Activated T-cell treated with anti-CD3 and anti-CD28 coated beads, Interleukin-2, amount 50 U/mL, for 1 hour (primary cell): Measurements from ENCODE around the gene HLA-DQB1.

Source experiments
- DNase-seq: peaks from one replicate; pipeline ENCODE4 v3.0.0-alpha.2; 2020

The HLA-DQB1 gene

GRCh38 chr6:32623693-32624092, 42.8 kb downstream of the HLA-DQB1 start:
- no peak for DNase-seq

- DNase-seq: peak; percentile 45
These were observed 43.7 kb downstream of the HLA-DQB1 start for GRCh38 chr6:32622545-32623401.

- DNase-seq: no peak
These were observed 45.1 kb downstream of the HLA-DQB1 start for GRCh38 chr6:32621372-32621771.

GRCh38 chr6:32617751-32618150, 48.7 kb downstream of the HLA-DQB1 start:
- no peak for DNase-seq

- no peak for DNase-seq
These were observed 50.4 kb downstream of the HLA-DQB1 start for GRCh38 chr6:32615885-32616532.

GRCh38 chr6:32614366-32615081, 51.9 kb downstream of the HLA-DQB1 start:
- DNase-seq: no peak

GRCh38 chr6:32613475-32613874, 53.0 kb downstream of the HLA-DQB1 start:
- DNase-seq: no peak

- DNase-seq: no peak
These were observed 55.7 kb downstream of the HLA-DQB1 start for GRCh38 chr6:32610682-32611296.

- DNase-seq: peak; percentile 21
These were observed 56.5 kb downstream of the HLA-DQB1 start for GRCh38 chr6:32609731-32610640.
